Psoas muscle (tissue), 8 donors: ENCODE data around the gene NAPA. TPM values are rescaled to one million over a fixed set of nuclear protein-coding genes. Genes with fewer than 3 reads are reported as not detected.

Experiments used
- ATAC-seq, 4 donors: fragments of 200-7000 bp; cut with Tn5 transposase; one replicate each; pipeline ENCODE4 v1.9.1; 2020; ENCODE audit warnings: moderate library complexity in 3 of 4, mild to moderate bottlenecking in 2 of 4
- DNase-seq, 2 donors: peaks; one replicate each; pipeline ENCODE4 v3.0.0-alpha.2; 2020
- H3K27ac ChIP-seq: fragments of 200-600 bp; one replicate; pipeline ENCODE4 v1.8.0; 2022
- H3K27me3 ChIP-seq, 3 donors: fragments of 200-600 bp in 1 of 3; one replicate each; pipeline versions ENCODE4 v1.6.1 to v1.8.0; 2013 to 2022; ENCODE audit warnings: low read length in 2 of 3, mild to moderate bottlenecking in 2 of 3, moderate library complexity in 1 of 3; ENCODE audit not compliant: insufficient read depth in 3 of 3
- H3K36me3 ChIP-seq, 2 donors: fragments of 200-600 bp in 1 of 2; one replicate each; pipeline versions ENCODE4 v1.6.1 to v1.8.0; 2013 to 2022; ENCODE audit warnings: low read depth in 1 of 2, mild to moderate bottlenecking in 1 of 2, moderate library complexity in 1 of 2; ENCODE audit not compliant: insufficient read depth in 1 of 2
- H3K4me1 ChIP-seq: fragments of 200-600 bp; one replicate; pipeline ENCODE4 v1.8.0; 2022
- H3K4me3 ChIP-seq: fragments of 200-600 bp; one replicate; pipeline ENCODE4 v1.8.0; 2022; ENCODE audit warnings: mild to moderate bottlenecking
- H3K9me3 ChIP-seq: fragments of 200-600 bp; one replicate; pipeline ENCODE4 v1.8.0; 2022
- WGBS, 3 donors: extraction: QIAGEN DNeasy Blood & Tissue Kit; methylation state at CpG; one replicate each; pipeline versions ENCODE4 v1.1.6 to v1.1.7; 2013; 5-methylcytosine and 5-hydroxymethylcytosine counted together
- intact Hi-C, 2 donors: fragments of 100-400 bp; cut with DNase I; formaldehyde crosslinking; loops; one replicate each; pipeline versions ENCODE4 v1.11.0 to v1.14.2; 2022
- polyA plus RNA-seq, 3 donors: library from polyadenylated mRNA; stranded (reverse); fragments of 200-250 nt; gene quantifications; one replicate each; pipeline ENCODE4 v1.2.3, GENCODE V29; 2013
- total RNA-seq, 4 donors: library from RNA; stranded (reverse); fragmentation: NEBNext Ultra II Directional in 2 of 4; extraction: Animal tissue kit (Norgen Biotek cat#: 25700) in 2 of 4; gene quantifications; one replicate each; pipeline versions ENCODE4 v1.2.1 to v1.2.4, GENCODE V29; 2021 to 2023
- TF ChIP-seq, protein P1 (sequence below): fragments of 200-600 bp; IDR thresholded peaks from one replicate; pipeline ENCODE4 v1.8.0; 2022; ENCODE audit warnings: antibody characterized with exemption
- donor health status: healthy with polysubstance abuse.
- donor health status: DM: no; HTN: no; CAD: no; lungs with moderate emphysema.
- donor health status: Bipolar disorder and iron deficiency.
- donor health status: healthy.
- donor health status: DM: yes; HTN: yes; CAD: no.
- donor health status: DM: no; HTN: no; CAD: no.
- donor health status: DM: no; HTN: no; CAD: no.
- donor health status: DM: yes; HTN: yes; CAD: no.

NAPA gene
- total and polyA plus RNA-seq, 7 donors = 103 to 182 (median 124) TPM

GRCh38 chr19:47507012-47507411, 7.9 kb downstream of the NAPA start:
- WGBS, 3 donors = 15 to 36% (median 25%) methylated on average over 6 of the region's 6 CpGs
- H3K4me1 ChIP-seq = peaks cover 69% of the 10 kb centered on the region
- peak overlapping the region; percentile 30 for H3K4me3 ChIP-seq
- H3K27me3 ChIP-seq = no peaks in the 10 kb centered on the region
- peaks cover 0 to 23% of the 10 kb centered on the region in 2 donors for H3K36me3 ChIP-seq
- ATAC-seq (peak; percentile 64 to 76 (median 74)), DNase-seq (peak in 1 of 2 donors; percentile 72)
- peak overlapping the region; percentile 99 for H3K27ac ChIP-seq
- H3K9me3 ChIP-seq = no peaks in the 10 kb centered on the region
- intact Hi-C loops = no loop called here
- TF ChIP-seq, protein P1, sequence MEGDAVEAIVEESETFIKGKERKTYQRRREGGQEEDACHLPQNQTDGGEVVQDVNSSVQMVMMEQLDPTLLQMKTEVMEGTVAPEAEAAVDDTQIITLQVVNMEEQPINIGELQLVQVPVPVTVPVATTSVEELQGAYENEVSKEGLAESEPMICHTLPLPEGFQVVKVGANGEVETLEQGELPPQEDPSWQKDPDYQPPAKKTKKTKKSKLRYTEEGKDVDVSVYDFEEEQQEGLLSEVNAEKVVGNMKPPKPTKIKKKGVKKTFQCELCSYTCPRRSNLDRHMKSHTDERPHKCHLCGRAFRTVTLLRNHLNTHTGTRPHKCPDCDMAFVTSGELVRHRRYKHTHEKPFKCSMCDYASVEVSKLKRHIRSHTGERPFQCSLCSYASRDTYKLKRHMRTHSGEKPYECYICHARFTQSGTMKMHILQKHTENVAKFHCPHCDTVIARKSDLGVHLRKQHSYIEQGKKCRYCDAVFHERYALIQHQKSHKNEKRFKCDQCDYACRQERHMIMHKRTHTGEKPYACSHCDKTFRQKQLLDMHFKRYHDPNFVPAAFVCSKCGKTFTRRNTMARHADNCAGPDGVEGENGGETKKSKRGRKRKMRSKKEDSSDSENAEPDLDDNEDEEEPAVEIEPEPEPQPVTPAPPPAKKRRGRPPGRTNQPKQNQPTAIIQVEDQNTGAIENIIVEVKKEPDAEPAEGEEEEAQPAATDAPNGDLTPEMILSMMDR = no peak

- Histone ChIP-seq H3K9me3 (no peaks in the 10 kb centered on the region), H3K4me3 (peak overlapping the region; percentile 30), H3K27me3 (no peaks in the 10 kb centered on the region), H3K27ac (peak overlapping the region; percentile 99), H3K4me1 (peaks cover 69% of the 10 kb centered on the region), H3K36me3 (peaks cover under 1 to 29% of the 10 kb centered on the region in 2 donors)
- WGBS, 3 donors = 25 to 44% (median 25%) methylated on average over 8 of the region's 8 CpGs
- ATAC-seq (peak; percentile 51 to 82 (median 78)), DNase-seq (peak in 1 of 2 donors; percentile 73)
- intact Hi-C loops = no loop called here
- TF ChIP-seq, protein P1 = no peak
These were observed 8.4 kb downstream of the NAPA start for GRCh38 chr19:47506459-47506858.

GRCh38 chr19:47505506-47505905, 9.4 kb downstream of the NAPA start:
- peaks cover 66% of the 10 kb centered on the region for H3K4me1 ChIP-seq
- 66 to 73% (median 72%) methylated on average over 6 of the region's 6 CpGs for WGBS, 3 donors
- H3K27ac ChIP-seq = peak overlapping the region; percentile 99
- ATAC-seq (no peak), DNase-seq (peak in 1 of 2 donors; percentile 39)
- TF ChIP-seq, protein P1 = no peak
- peaks cover 4 to 38% of the 10 kb centered on the region in 2 donors for H3K36me3 ChIP-seq
- no peaks in the 10 kb centered on the region for H3K27me3 ChIP-seq
- H3K9me3 ChIP-seq = no peaks in the 10 kb centered on the region
- intact Hi-C loops = no loop called here
- H3K4me3 ChIP-seq = no peak overlapping the region

GRCh38 chr19:47503826-47504150, 11.1 kb downstream of the NAPA start:
- TF ChIP-seq, protein P1 = no peak
- Histone ChIP-seq H3K4me3 (no peak overlapping the region), H3K4me1 (peaks cover 61% of the 10 kb centered on the region), H3K9me3 (no peaks in the 10 kb centered on the region), H3K27me3 (no peaks in the 10 kb centered on the region), H3K36me3 (peaks cover 4 to 56% of the 10 kb centered on the region in 2 donors), H3K27ac (no peak overlapping the region)
- WGBS, 3 donors = 63 to 89% (median 70%) methylated on average over 5 of the region's 5 CpGs
- intact Hi-C loops = no loop called here
- DNase-seq (peak in 1 of 2 donors; percentile 23), ATAC-seq (no peak)
